ENCODE results near the gene PAPPA.
A peak's percentile ranks its signal among the peaks of the same experiment; 100 is the strongest.

The PAPPA gene

GRCh38 chr9:116276651-116277121, 123.1 kb downstream of the PAPPA start:
- no peak for DNase-seq (ENCODE audit: low read depth)

GRCh38 chr9:116278326-116278725, 124.7 kb downstream of the PAPPA start:
- no peak for DNase-seq (ENCODE audit: low read depth)

GRCh38 chr9:116279230-116279629, 125.6 kb downstream of the PAPPA start:
- peak; percentile 99 for DNase-seq (ENCODE audit: low read depth)

- DNase-seq (ENCODE audit: low read depth) = peak; percentile 35
These were observed 126.9 kb downstream of the PAPPA start for GRCh38 chr9:116280529-116280928.

GRCh38 chr9:116282597-116282996, 129.0 kb downstream of the PAPPA start:
- DNase-seq (ENCODE audit: low read depth) = no peak

GRCh38 chr9:116284518-116284917, 130.9 kb downstream of the PAPPA start:
- peak; percentile 40 for DNase-seq (ENCODE audit: low read depth)

- no peak for DNase-seq (ENCODE audit: low read depth)
These were observed 131.7 kb downstream of the PAPPA start for GRCh38 chr9:116285320-116285719.

- DNase-seq (ENCODE audit: low read depth) = no peak
These were observed 132.7 kb downstream of the PAPPA start for GRCh38 chr9:116286297-116286696.

GRCh38 chr9:116287721-116288120, 134.1 kb downstream of the PAPPA start:
- DNase-seq (ENCODE audit: low read depth) = peak; percentile 76

GRCh38 chr9:116288658-116289057, 135.1 kb downstream of the PAPPA start:
- peak; percentile 99 for DNase-seq (ENCODE audit: low read depth)

GRCh38 chr9:116297346-116297745, 143.8 kb downstream of the PAPPA start:
- no peak for DNase-seq (ENCODE audit: low read depth)

GRCh38 chr9:116298249-116298648, 144.7 kb downstream of the PAPPA start:
- DNase-seq (ENCODE audit: low read depth) = no peak

GRCh38 chr9:116298878-116299391, 145.3 kb downstream of the PAPPA start:
- DNase-seq (ENCODE audit: low read depth) = no peak

- DNase-seq (ENCODE audit: low read depth) = no peak
These were observed 146.8 kb downstream of the PAPPA start for GRCh38 chr9:116300360-116300870.

GRCh38 chr9:116303270-116303669, 149.7 kb downstream of the PAPPA start:
- DNase-seq (ENCODE audit: low read depth) = no peak

GRCh38 chr9:116303886-116304538, 150.4 kb downstream of the PAPPA start:
- no peak for DNase-seq (ENCODE audit: low read depth)

- DNase-seq (ENCODE audit: low read depth) = no peak
These were observed 151.2 kb downstream of the PAPPA start for GRCh38 chr9:116304761-116305160.

- peak; percentile 62 for DNase-seq (ENCODE audit: low read depth)
These were observed 154.5 kb downstream of the PAPPA start for GRCh38 chr9:116308076-116308475.

- no peak for DNase-seq (ENCODE audit: low read depth)
These were observed 156.5 kb downstream of the PAPPA start for GRCh38 chr9:116309900-116310611.

- DNase-seq (ENCODE audit: low read depth) = no peak
These were observed 158.6 kb downstream of the PAPPA start for GRCh38 chr9:116312221-116312620.

- peak; percentile 21 for DNase-seq (ENCODE audit: low read depth)
These were observed 160.0 kb downstream of the PAPPA start for GRCh38 chr9:116313638-116314037.

GRCh38 chr9:116316246-116316645, 162.7 kb downstream of the PAPPA start:
- DNase-seq (ENCODE audit: low read depth) = no peak

- no peak for DNase-seq (ENCODE audit: low read depth)
These were observed 163.9 kb downstream of the PAPPA start for GRCh38 chr9:116317503-116317902.

Data from amniotic epithelial cell (primary cell).